ENCODE results near the gene TMEM198.

Gene TMEM198

GRCh38 chr2:219509780-219510511, 33.9 kb upstream of the TMEM198 start:
- DNase-seq (ENCODE audit: low read depth in 2 of 2), result peak in 1 of 2 donors; percentile 26

- DNase-seq (ENCODE audit: low read depth in 2 of 2), result no peak
These were observed 33.2 kb upstream of the TMEM198 start for GRCh38 chr2:219510512-219511135.

DNA sequence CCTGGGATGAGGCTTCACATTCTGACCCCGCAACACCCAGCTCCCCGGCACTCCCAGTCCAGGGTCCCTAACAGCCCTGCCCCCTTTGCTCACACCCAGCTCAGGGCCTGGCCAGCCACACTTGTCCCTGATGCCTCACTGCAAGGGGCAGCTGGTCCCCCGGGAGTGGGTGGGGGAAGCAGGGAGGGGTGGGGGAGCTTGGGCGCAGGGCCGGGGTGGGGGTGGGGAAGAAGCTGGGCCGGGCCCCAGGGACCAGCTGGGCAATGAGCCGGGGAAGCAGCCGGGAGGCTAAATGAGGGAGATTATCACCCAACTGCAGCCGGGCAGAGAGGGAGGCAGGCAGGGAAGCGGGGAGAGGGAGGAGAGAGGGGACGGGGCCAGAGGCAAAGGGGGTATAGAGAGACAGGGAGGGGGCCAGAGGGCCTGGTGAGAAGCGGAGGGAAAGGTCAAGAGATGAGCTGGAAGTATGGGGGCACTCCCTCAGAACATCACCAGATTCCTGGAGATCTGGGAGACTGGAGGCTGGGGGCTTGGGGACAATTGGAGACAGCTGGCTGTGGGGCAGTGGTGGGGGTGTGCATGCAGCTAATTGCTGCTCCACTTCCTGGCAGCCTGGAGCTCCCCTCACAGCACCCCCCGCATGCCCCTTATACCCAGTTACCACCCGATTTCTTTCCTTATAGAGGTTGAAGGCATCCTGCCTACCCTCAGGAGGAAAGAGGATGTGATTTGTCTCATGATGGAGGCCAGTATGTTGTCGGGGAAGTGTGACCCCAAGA, 32.1 kb upstream of the TMEM198 start:
- no peak for DNase-seq (ENCODE audit: low read depth in 2 of 2)

- DNase-seq (ENCODE audit: low read depth in 2 of 2), result no peak
These were observed 31.2 kb upstream of the TMEM198 start for GRCh38 chr2:219512524-219513216.

GRCh38 chr2:219513787-219514186, 30.0 kb upstream of the TMEM198 start:
- no peak for DNase-seq (ENCODE audit: low read depth in 2 of 2)

GRCh38 chr2:219514196-219514761, 29.5 kb upstream of the TMEM198 start, which contains the start of gene ASIC4:
Gene ASIC4 (plus strand): TSS chr2:219514482. CDS start chr2:219514725, 243 bp downstream.
- DNase-seq (ENCODE audit: low read depth in 2 of 2), result no peak

DNA sequence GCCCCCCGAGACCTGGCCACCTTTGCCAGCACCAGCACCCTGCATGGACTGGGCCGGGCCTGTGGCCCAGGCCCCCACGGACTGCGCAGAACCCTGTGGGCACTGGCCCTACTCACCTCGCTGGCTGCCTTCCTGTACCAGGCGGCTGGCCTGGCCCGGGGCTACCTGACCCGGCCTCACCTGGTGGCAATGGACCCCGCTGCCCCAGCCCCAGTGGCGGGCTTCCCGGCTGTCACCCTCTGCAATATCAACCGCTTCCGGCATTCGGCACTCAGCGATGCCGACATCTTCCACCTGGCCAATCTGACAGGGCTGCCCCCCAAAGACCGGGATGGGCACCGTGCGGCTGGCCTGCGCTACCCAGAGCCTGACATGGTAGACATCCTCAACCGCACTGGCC, 29.0 kb upstream of the TMEM198 start:
- no peak for DNase-seq (ENCODE audit: low read depth in 2 of 2)

GRCh38 chr2:219515874-219516629, 27.8 kb upstream of the TMEM198 start:
- no peak for DNase-seq (ENCODE audit: low read depth in 2 of 2)

DNA sequence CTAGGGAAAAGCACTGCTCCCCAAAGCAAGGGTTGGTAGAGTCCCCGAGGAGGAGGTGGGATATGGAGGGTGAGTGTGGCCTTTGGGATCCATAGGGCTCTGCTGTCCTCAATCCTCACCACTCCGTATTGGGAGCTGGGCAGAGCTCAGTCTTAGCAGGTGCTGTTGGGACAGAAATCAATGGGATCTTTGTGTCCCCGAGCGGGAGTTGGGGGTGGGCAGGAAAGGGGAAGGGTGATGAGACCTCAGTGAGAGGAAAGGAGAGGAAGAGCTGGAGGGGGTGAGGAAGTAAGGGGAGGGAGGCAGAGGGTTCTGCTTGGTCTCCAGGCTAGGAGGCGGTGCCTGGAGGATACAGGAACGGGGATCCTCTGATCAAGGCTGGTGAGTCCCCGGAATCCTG, 26.9 kb upstream of the TMEM198 start:
- DNase-seq (ENCODE audit: low read depth in 2 of 2), result no peak

DNA sequence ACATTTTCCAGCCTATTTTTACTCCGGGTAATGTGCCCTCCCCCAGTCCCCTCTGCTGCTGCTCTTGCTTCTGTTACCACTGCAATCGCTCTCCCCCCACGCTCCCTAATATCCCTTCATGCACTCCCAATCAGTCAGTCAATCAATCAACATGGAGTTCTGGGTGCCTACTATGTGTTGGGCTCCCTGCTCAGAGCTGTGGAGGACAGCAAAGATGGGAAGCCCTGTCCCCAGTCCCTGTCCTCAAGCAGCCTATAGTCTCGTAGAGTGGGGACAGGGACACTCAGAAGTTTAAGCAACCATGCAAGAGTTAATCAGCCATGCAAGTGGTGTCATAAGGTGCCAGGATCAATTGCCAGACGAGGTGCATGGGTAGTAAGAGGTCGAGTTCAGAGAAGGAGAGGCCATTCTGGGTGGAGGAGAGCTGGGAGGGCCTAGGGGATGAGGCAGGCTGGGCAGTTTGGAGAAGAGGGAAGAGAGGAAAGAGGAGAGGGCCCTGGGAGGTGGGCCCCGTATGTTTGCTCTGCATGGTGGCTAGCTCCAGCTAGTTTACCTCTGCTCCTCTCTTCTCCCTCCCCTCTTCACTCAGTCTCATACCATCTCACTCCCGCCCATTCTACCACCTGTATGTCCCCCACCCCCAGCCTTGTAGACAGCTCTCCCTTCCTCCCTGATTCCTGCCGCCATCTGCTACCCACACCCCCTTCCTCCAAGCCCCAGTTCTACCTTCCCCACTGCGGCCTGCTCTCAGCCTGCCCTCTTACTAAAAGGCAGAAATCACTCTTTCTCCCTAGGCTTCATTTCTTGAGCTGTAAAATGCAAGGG, 25.7 kb upstream of the TMEM198 start:
- no peak for DNase-seq (ENCODE audit: low read depth in 2 of 2)

DNA sequence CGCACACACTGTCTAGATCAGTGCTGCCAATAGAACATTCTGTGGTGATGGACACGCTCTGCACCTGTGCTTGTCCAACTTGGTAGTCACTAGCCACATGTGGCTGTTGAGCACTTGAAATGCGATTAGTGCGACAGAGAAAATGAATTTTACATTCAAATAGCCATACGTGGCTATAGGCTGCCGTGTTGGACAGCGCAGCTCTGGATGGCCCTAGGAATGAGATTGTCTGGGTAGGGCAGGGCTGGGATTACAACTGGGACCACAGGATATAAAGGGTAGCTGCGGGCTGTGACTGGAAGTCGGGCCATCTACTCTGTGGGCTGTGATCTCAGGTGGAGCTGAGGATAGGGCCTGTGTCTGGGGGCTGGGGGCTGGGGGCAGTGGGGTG, 24.3 kb upstream of the TMEM198 start:
- DNase-seq (ENCODE audit: low read depth in 2 of 2), result no peak

- no peak for DNase-seq (ENCODE audit: low read depth in 2 of 2)
These were observed 23.7 kb upstream of the TMEM198 start for GRCh38 chr2:219520079-219520478.

GRCh38 chr2:219521066-219521880, 22.6 kb upstream of the TMEM198 start:
- no peak for DNase-seq (ENCODE audit: low read depth in 2 of 2)

DNA sequence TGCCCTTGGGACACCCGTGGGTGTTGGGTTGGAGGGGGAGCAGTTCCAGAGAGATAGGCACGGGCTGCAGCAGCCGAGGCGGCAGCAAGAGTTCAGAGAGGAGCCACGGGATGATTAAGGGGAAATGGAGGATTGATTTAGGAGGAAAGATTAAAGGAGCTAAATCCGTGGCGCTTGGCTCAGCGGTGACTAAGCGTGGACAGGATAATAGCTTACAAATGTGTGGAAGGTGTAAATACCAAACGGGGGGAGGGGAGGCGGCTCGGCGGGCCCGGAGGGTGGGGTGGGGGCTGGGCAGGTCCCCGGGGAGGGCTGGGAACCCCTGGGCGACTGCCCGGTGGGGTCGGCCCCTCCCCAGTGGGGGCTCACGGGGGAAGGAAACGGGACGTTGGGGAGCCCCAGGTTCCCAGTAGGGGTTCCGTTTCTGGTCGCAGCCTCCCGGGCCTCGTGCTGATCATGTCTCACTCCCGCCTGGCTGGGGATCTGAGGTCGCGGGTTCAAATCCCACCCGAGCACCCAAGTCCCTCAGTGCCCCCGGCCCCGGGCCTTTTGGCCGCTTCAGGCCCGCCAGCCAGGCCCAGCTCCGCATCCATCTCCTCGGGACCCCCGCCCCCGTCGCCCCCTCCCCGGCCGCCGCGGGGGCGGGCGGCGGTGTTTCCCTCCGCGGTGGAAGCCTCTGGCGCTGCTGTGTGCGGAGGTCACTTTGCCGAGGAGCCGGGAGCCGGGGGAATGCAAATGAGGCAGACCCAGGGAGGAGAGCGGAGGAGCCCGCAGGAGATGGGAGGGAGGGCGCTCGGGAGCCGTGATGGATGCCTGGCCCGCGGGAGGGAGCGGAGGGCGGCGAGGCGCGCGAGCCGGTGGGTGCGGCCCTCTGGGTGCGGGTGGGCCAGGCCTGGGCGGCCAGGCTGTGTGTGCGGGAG, 21.5 kb upstream of the TMEM198 start:
- DNase-seq (ENCODE audit: low read depth in 2 of 2), result no peak

DNA sequence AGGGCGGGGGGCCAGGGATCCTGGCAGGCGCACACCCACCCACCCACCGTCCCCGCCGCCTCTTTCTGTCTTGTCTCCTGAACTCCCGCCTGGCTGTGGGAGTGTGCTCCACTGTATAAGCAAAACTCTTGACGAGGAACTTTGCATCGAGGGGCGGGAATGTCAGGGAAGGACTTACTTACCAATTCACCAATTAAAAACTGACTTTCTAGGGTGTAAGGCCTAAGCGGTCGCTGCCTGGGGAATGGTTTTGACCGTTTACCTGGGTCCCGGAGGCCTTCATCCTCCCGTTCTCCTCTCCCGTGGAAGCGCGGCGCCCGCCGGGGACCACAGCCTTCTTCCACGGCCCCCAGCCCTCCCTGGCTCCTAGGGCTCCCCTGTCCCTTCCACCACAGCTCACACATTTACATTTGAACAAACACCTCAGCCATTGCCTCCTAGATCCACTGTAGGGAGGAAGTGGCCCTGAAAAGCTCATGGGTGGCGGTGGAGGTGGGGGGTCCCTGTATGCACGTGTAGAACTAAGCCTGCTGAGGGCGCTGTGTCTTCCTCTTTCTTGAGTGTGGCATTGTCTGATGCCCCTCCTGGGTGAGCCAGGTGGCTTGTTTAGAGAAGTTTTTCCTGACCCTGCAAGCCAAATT, 20.7 kb upstream of the TMEM198 start:
- DNase-seq (ENCODE audit: low read depth in 2 of 2), result no peak

DNA sequence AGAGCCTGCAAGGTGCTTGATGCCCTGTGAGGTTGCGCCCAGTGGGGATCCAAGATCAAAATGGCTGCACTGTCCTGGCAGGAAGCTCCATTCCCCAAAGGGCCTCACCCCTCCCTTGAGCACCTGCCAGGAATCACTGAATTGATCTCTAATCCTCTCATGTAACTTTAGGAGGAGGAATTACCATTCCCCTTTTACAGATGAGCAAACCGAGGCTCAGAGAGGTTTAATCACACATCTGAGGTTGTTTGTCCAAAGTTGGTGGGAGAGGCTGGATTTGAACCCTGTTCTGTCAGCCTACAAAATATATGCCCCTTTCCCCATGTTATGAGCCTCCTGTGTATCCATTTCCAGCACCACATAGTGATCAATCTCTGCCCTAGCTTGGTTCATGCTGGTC, 19.0 kb upstream of the TMEM198 start:
- DNase-seq (ENCODE audit: low read depth in 2 of 2), result no peak

- no peak for DNase-seq (ENCODE audit: low read depth in 2 of 2)
These were observed 18.1 kb upstream of the TMEM198 start for GRCh38 chr2:219525533-219526232.

Measured in stimulated activated CD8-positive, alpha-beta memory T cell treated with anti-CD3 and anti-CD28 coated beads, Interleukin-7, amount 100 ng/mL, for 1 hour (primary cell).